ENCODE results near the gene ZNF285. TPM values are rescaled to one million over a fixed set of nuclear protein-coding genes. Genes with fewer than 3 reads are reported as not detected.

ZNF285 gene
- 6.4 TPM for total RNA-seq

GRCh38 chr19:44401139-44402115 lies at the start of gene ZNF285:
TSS of gene ZNF285 (minus strand) at chr19:44401608. CDS start at chr19:44397213, 4,395 bp downstream.

GRCh38 chr19:44447916-44448674 lies 46.7 kb upstream of the ZNF285 start, which contains the start of gene ZNF229:
TSS of gene ZNF229 (minus strand) at chr19:44448472. CDS start at chr19:44442847, 5,625 bp downstream.

GRCh38 chr19:44356383-44357111 lies 44.9 kb downstream of the ZNF285 start, which contains the start of gene ZNF112:
TSS of gene ZNF112 (minus strand) at chr19:44356680. CDS start at chr19:44340539, 16,141 bp downstream.

Other genes starting within 250 kb of the ZNF285 start
- 23.0 TPM for gene ZNF226, start 236.5 kb downstream of the ZNF285 start, total RNA-seq
- 28.1 TPM for gene ZNF227, start 189.1 kb downstream of the ZNF285 start, total RNA-seq
- gene ZNF233, start 141.7 kb downstream of the ZNF285 start, total RNA-seq = 2.6 TPM
- 13.5 TPM for gene ZNF235, start 96.6 kb downstream of the ZNF285 start, total RNA-seq
- gene ZNF112, start 44.9 kb downstream of the ZNF285 start, total RNA-seq = 11.9 TPM
- gene ZNF229, start 46.9 kb upstream of the ZNF285 start, total RNA-seq = 10.8 TPM
- gene ZNF180, start 98.9 kb upstream of the ZNF285 start, total RNA-seq = 15.0 TPM
- gene CEACAM20, start 128.1 kb upstream of the ZNF285 start, total RNA-seq = not detected
- gene IGSF23, start 212.0 kb upstream of the ZNF285 start, total RNA-seq = 0.76 TPM
- gene PVR, start 242.3 kb upstream of the ZNF285 start, total RNA-seq = 51.9 TPM

Data from metanephros (tissue), 1 donor.